ENCODE results near the gene PSAT1. TPM values are rescaled to one million over a fixed set of nuclear protein-coding genes. Genes with fewer than 3 reads are reported as not detected.
"Not testable (repeated sequence)": the region's sequence is repeated elsewhere in the genome, so short reads cannot be mapped to it uniquely, and the experiment has no call there.

Gene PSAT1
- total and polyA plus RNA-seq, 2 experiments from 2014 or later = 414 to 486 TPM

DNA sequence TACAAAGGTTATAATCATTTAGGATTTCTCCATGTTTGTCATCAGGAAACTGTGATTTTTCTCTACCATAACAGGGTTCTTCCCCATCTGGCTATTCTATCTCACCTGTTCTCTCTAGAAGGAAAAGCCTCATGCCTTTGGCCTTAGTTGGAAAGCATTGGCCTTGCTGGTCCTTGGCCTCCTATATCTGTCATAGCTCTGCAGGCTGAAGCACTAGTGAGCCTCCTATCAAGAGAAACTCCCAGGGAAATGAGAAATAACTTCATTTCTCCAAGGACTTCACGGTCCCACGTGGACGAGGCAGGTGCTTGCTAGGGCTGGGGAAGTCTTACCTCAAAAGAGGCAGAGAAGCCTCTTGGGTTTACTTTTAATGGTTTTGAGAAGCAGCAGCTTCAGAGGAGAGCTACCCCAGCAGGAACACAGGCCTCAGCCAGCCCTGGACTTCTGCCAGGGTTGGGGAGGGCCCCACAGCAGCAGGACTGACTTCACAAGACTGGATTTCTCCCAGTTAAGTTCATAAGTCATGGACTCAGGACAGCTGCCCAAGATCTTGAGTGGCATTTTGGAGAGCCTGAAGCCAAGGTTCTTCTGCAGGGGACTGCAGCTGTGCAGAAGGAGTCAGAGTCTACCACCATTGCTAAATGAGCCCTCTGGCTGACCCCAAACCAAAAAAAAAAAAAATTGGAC, 15.8 kb upstream of the PSAT1 start:
- DNase-seq (ENCODE audit: low spot score) = no peak
- H2AFZ ChIP-seq = no peak overlapping the region
- H3K4me2 ChIP-seq = no peak overlapping the region
- H3K4me3 Mint-ChIP-seq = no peak overlapping the region
- H3K9me2 ChIP-seq (ENCODE audit: insufficient read depth) = no peaks in the 10 kb centered on the region
- H3F3A ChIP-seq (replicated peaks; ENCODE audit: low read depth) = no peaks in the 10 kb centered on the region
- H3K27ac Mint-ChIP-seq = no peak overlapping the region
- H3K27me3 Mint-ChIP-seq (ENCODE audit: insufficient read depth, low read depth, poor library complexity) = no peaks in the 10 kb centered on the region
- H4K20me1 ChIP-seq (replicated peaks; ENCODE audit: insufficient read depth) = no peaks in the 10 kb centered on the region
- no peaks in the 10 kb centered on the region for H3K4me1 ChIP-seq (ENCODE audit: insufficient read depth)
- ATAC-seq = no peak
- TF ChIP-seq, protein P1, sequence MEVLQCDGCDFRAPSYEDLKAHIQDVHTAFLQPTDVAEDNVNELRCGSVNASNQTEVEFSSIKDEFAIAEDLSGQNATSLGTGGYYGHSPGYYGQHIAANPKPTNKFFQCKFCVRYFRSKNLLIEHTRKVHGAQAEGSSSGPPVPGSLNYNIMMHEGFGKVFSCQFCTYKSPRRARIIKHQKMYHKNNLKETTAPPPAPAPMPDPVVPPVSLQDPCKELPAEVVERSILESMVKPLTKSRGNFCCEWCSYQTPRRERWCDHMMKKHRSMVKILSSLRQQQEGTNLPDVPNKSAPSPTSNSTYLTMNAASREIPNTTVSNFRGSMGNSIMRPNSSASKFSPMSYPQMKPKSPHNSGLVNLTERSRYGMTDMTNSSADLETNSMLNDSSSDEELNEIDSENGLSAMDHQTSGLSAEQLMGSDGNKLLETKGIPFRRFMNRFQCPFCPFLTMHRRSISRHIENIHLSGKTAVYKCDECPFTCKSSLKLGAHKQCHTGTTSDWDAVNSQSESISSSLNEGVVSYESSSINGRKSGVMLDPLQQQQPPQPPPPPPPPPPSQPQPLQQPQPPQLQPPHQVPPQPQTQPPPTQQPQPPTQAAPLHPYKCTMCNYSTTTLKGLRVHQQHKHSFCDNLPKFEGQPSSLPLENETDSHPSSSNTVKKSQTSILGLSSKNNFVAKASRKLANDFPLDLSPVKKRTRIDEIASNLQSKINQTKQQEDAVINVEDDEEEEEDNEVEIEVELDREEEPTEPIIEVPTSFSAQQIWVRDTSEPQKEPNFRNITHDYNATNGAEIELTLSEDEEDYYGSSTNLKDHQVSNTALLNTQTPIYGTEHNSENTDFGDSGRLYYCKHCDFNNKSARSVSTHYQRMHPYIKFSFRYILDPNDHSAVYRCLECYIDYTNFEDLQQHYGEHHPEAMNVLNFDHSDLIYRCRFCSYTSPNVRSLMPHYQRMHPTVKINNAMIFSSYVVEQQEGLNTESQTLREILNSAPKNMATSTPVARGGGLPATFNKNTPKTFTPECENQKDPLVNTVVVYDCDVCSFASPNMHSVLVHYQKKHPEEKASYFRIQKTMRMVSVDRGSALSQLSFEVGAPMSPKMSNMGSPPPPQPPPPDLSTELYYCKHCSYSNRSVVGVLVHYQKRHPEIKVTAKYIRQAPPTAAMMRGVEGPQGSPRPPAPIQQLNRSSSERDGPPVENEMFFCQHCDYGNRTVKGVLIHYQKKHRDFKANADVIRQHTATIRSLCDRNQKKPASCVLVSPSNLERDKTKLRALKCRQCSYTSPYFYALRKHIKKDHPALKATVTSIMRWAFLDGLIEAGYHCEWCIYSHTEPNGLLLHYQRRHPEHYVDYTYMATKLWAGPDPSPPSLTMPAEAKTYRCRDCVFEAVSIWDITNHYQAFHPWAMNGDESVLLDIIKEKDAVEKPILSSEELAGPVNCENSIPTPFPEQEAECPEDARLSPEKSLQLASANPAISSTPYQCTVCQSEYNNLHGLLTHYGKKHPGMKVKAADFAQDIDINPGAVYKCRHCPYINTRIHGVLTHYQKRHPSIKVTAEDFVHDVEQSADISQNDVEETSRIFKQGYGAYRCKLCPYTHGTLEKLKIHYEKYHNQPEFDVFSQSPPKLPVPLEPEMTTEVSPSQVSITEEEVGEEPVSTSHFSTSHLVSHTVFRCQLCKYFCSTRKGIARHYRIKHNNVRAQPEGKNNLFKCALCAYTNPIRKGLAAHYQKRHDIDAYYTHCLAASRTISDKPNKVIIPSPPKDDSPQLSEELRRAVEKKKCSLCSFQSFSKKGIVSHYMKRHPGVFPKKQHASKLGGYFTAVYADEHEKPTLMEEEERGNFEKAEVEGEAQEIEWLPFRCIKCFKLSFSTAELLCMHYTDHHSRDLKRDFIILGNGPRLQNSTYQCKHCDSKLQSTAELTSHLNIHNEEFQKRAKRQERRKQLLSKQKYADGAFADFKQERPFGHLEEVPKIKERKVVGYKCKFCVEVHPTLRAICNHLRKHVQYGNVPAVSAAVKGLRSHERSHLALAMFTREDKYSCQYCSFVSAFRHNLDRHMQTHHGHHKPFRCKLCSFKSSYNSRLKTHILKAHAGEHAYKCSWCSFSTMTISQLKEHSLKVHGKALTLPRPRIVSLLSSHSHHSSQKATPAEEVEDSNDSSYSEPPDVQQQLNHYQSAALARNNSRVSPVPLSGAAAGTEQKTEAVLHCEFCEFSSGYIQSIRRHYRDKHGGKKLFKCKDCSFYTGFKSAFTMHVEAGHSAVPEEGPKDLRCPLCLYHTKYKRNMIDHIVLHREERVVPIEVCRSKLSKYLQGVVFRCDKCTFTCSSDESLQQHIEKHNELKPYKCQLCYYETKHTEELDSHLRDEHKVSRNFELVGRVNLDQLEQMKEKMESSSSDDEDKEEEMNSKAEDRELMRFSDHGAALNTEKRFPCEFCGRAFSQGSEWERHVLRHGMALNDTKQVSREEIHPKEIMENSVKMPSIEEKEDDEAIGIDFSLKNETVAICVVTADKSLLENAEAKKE (CRISPR knock-in tag; IDR thresholded peaks at IDR 0.05) = no peak
- TF ChIP-seq ZNF114 (CRISPR knock-in tag; IDR thresholded peaks at IDR 0.05) = no peak
- no peak for TF ChIP-seq EZH2phosphoT487 (IDR thresholded peaks at IDR 0.05; ENCODE audit: unreplicated experiment)
- TF ChIP-seq CREB1 (CRISPR knock-in tag; IDR thresholded peaks at IDR 0.05; ENCODE audit: low read depth) = no peak
- TF ChIP-seq, protein P2, sequence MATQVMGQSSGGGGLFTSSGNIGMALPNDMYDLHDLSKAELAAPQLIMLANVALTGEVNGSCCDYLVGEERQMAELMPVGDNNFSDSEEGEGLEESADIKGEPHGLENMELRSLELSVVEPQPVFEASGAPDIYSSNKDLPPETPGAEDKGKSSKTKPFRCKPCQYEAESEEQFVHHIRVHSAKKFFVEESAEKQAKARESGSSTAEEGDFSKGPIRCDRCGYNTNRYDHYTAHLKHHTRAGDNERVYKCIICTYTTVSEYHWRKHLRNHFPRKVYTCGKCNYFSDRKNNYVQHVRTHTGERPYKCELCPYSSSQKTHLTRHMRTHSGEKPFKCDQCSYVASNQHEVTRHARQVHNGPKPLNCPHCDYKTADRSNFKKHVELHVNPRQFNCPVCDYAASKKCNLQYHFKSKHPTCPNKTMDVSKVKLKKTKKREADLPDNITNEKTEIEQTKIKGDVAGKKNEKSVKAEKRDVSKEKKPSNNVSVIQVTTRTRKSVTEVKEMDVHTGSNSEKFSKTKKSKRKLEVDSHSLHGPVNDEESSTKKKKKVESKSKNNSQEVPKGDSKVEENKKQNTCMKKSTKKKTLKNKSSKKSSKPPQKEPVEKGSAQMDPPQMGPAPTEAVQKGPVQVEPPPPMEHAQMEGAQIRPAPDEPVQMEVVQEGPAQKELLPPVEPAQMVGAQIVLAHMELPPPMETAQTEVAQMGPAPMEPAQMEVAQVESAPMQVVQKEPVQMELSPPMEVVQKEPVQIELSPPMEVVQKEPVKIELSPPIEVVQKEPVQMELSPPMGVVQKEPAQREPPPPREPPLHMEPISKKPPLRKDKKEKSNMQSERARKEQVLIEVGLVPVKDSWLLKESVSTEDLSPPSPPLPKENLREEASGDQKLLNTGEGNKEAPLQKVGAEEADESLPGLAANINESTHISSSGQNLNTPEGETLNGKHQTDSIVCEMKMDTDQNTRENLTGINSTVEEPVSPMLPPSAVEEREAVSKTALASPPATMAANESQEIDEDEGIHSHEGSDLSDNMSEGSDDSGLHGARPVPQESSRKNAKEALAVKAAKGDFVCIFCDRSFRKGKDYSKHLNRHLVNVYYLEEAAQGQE (IDR thresholded peaks at IDR 0.05; ENCODE audit: unreplicated experiment) = no peak
- TF ChIP-seq NANOG (IDR thresholded peaks at IDR 0.05; ENCODE audit: borderline replicate concordance) = no peak
- TF ChIP-seq POLR2AphosphoS5 (IDR thresholded peaks at IDR 0.05; ENCODE audit: low read depth) = no peak
- H3K4me1 Mint-ChIP-seq = peaks cover 3% of the 10 kb centered on the region; the same call in 1 of the 3 replicates
- no peaks in the 10 kb centered on the region for H3K27me3 ChIP-seq (ENCODE audit: insufficient read depth)
- no peak overlapping the region for H3K27ac ChIP-seq (ENCODE audit: low read depth)
- H3K79me2 ChIP-seq (replicated peaks; ENCODE audit: insufficient read depth) = no peaks in the 10 kb centered on the region
- no peak overlapping the region for H3K4me3 ChIP-seq
- peaks cover 2% of the 10 kb centered on the region; the same call in 1 of the 3 replicates for H3K36me3 Mint-ChIP-seq (ENCODE audit: low read depth)
- H3K36me3 ChIP-seq (ENCODE audit: insufficient read depth) = no peaks in the 10 kb centered on the region
- H3K9me3 Mint-ChIP-seq = no peaks in the 10 kb centered on the region; the same call in 1 of the 3 replicates

DNA sequence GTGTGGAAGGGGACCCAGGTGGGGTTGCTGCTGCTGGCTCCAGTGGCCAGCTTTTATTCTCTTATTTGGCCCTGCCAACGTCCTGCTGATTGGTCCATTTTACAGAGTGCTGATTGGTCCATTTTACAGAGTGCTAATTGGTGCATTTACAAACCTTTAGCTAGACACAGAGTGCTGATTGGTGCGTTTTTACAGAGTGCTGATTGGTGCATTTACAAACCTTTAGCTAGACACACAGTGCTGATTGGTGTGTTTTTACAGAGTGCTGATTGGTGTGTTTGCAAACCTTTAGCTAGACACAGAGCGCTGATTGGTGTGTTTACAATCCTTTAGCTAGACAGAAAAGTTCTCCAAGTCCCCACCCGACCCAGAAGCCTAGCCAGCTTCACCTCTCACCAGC, 12.7 kb upstream of the PSAT1 start:
- not testable (repeated sequence) for H3K4me1 Mint-ChIP-seq; DNase-seq (ENCODE audit: low spot score)

More for the DNA sequence above, 12.7 kb upstream of the PSAT1 start:
- H3K9me3 Mint-ChIP-seq; ATAC-seq; H3K27me3 ChIP-seq (ENCODE audit: insufficient read depth); H3K4me3 Mint-ChIP-seq; H3K79me2 ChIP-seq (replicated peaks; ENCODE audit: insufficient read depth); H3K27ac ChIP-seq (ENCODE audit: low read depth); H3K36me3 ChIP-seq (ENCODE audit: insufficient read depth); H3K36me3 Mint-ChIP-seq (ENCODE audit: low read depth); H3K27ac Mint-ChIP-seq; H3K9me2 ChIP-seq (ENCODE audit: insufficient read depth); H3K4me1 ChIP-seq (ENCODE audit: insufficient read depth); H4K20me1 ChIP-seq (replicated peaks; ENCODE audit: insufficient read depth); H3K4me2 ChIP-seq; H3F3A ChIP-seq (replicated peaks; ENCODE audit: low read depth); H3K27me3 Mint-ChIP-seq (ENCODE audit: insufficient read depth, low read depth, poor library complexity); H3K4me3 ChIP-seq; H2AFZ ChIP-seq: not testable (repeated sequence)
